GM12878 (cell line): ENCODE results near the gene ACTR1B. TPM values are rescaled to one million over a fixed set of nuclear protein-coding genes. Genes with fewer than 3 reads are reported as not detected.

Source experiments
- ATAC-seq: fragments of 200-7000 bp; cut with Tn5 transposase; 3 replicates; pipeline ENCODE4 v1.9.1; 2020; ENCODE audit warnings: mild to moderate bottlenecking, moderate library complexity
- BruUV-seq: library from RNA; stranded (reverse); fragments of 400-500 nt; replicated peaks from 2 replicates; lab custom pipeline; 2021; lab: Mats Ljungman, UMichigan
- CTCF ChIA-PET: fragments of 300-600 bp; sonication (Branson Sonifier 250); formaldehyde crosslinking; extraction: SDS; loops from one replicate; lab custom pipeline; 2021; ENCODE audit warnings: inconsistent platforms; lab: Yijun Ruan, JAX
- POLR2A ChIA-PET: fragments of 350-600 bp; formaldehyde crosslinking; extraction: SDS; loops from one replicate; lab custom pipeline; 2021; ENCODE audit warnings: inconsistent platforms; lab: Charles Lee
- RAD21 ChIA-PET: fragments of 300-600 bp; sonication (Branson Sonifier 250); formaldehyde crosslinking; loops from one replicate; lab custom pipeline; 2023; ENCODE audit warnings: antibody characterized with exemption; ENCODE audit not compliant: unreplicated experiment; lab: Charles Lee
- SMC1A ChIA-PET: fragments of 300-600 bp; sonication (Branson Sonifier 250); formaldehyde crosslinking; loops from one replicate; lab custom pipeline; 2023; ENCODE audit not compliant: unreplicated experiment, uncharacterized antibody; lab: Charles Lee
- DNase-seq: peaks from one replicate; pipeline ENCODE4 v3.0.0-alpha.2; 2011; ENCODE audit warnings: low read depth, low spot score
- FAIRE-seq: peaks from 3 replicates; lab custom pipeline; 2011; peaks lifted over from hg19 to GRCh38; lab: Jason Lieb, UNC
- H2AFZ ChIP-seq: 2 replicates; pipeline ENCODE4 v1.6.0; 2011; ENCODE audit warnings: low read depth, low read length, control low read depth; ENCODE audit not compliant: control insufficient read depth
- H3K27ac ChIP-seq: 2 replicates; pipeline ENCODE4 v1.5.1; 2011; ENCODE audit warnings: control low read depth; ENCODE audit not compliant: control insufficient read depth, insufficient read depth
- H3K27me3 ChIP-seq, 2 experiments: replicated peaks in 1 of 2; 2 replicates each; pipeline versions ENCODE4 v1.6.0 to v1.6.1; 2011; ENCODE audit warnings: low read length in 1 of 2; ENCODE audit not compliant: control insufficient read depth in 2 of 2, insufficient read depth in 2 of 2
- H3K36me3 ChIP-seq, 2 experiments: 2 replicates each; pipeline ENCODE4 v1.5.1; 2011; ENCODE audit warnings: low read length in 1 of 2; ENCODE audit not compliant: control insufficient read depth in 2 of 2, insufficient read depth in 2 of 2
- H3K4me1 ChIP-seq: 2 replicates; pipeline ENCODE4 v1.6.1; 2011; ENCODE audit warnings: mild to moderate bottlenecking, low read length, moderate library complexity, mixed read lengths; ENCODE audit not compliant: control insufficient read depth, insufficient read depth
- H3K4me2 ChIP-seq: 2 replicates; pipeline ENCODE4 v1.6.0; 2011; ENCODE audit warnings: control low read depth; ENCODE audit not compliant: control insufficient read depth, insufficient read depth
- H3K4me3 ChIP-seq: fragments of 200-600 bp; sonication (generic); 2 replicates; pipeline ENCODE4 v1.5.1; 2016
- H3K79me2 ChIP-seq: 2 replicates; pipeline ENCODE4 v1.6.0; 2011; ENCODE audit warnings: low read length; ENCODE audit not compliant: control insufficient read depth, insufficient read depth
- H3K9ac ChIP-seq: 2 replicates; pipeline ENCODE4 v1.8.0; 2011; ENCODE audit warnings: low read length, control low read depth, mixed read lengths; ENCODE audit not compliant: control insufficient read depth, insufficient read depth
- H3K9me3 ChIP-seq: replicated peaks from 3 replicates; pipeline ENCODE4 v1.5.1; 2011; ENCODE audit warnings: mild to moderate bottlenecking, low read length; ENCODE audit not compliant: control insufficient read depth, insufficient read depth
- H4K20me1 ChIP-seq: 2 replicates; pipeline ENCODE4 v1.6.0; 2011; ENCODE audit not compliant: control insufficient read depth, insufficient read depth
- BCL11A ChIP-seq: IDR thresholded peaks from 2 replicates; pipeline ENCODE4 v1.6.1; 2011; ENCODE audit warnings: low read depth, low read length
- EP300 ChIP-seq, 2 experiments: fragments of 150-350 bp in 1 of 2; IDR thresholded peaks; 2 replicates each; pipeline ENCODE4 v1.6.1; 2011 to 2012; ENCODE audit warnings: low read depth in 2 of 2, low read length in 2 of 2, borderline replicate concordance in 1 of 2, improper control_type of control experiment in 1 of 2, inconsistent platforms in 1 of 2; ENCODE audit not compliant: control insufficient read depth in 1 of 2
- ETV6 ChIP-seq, 2 experiments: fragments of 450-650 bp in 1 of 2; IDR thresholded peaks in 1 of 2; conservative IDR thresholded peaks in 1 of 2; 2 replicates each; pipeline ENCODE4 v1.6.1; 2014; ENCODE audit warnings: antibody characterized with exemption in 1 of 2, borderline replicate concordance in 1 of 2, low read depth in 1 of 2, mild to moderate bottlenecking in 1 of 2, moderate library complexity in 1 of 2
- EZH2 ChIP-seq: IDR thresholded peaks from 2 replicates; pipeline ENCODE4 v1.6.1; 2012; ENCODE audit warnings: low read depth, mild to moderate bottlenecking, control low read depth, inconsistent platforms, low read length, borderline replicate concordance; ENCODE audit not compliant: control insufficient read depth
- GATAD2B ChIP-seq: fragments of 450-650 bp; conservative IDR thresholded peaks from 2 replicates; pipeline ENCODE4 v1.6.1; 2017; ENCODE audit warnings: low read depth, mild to moderate bottlenecking, moderate library complexity
- KDM1A ChIP-seq: fragments of 200-600 bp; sonication (generic); IDR thresholded peaks from 2 replicates; pipeline ENCODE4 v1.6.1; 2016; ENCODE audit warnings: borderline replicate concordance
- MYB ChIP-seq: fragments of 150-350 bp; IDR thresholded peaks from 2 replicates; pipeline ENCODE4 v1.6.1; 2014; ENCODE audit warnings: mild to moderate bottlenecking, low read depth, low read length, borderline replicate concordance
- NR2C1 ChIP-seq: fragments of 450-650 bp; IDR thresholded peaks from 2 replicates; pipeline ENCODE4 v1.6.1; 2017; ENCODE audit warnings: antibody characterized with exemption, mild to moderate bottlenecking, moderate library complexity
- RAD51 ChIP-seq: fragments of 450-650 bp; IDR thresholded peaks from 2 replicates; pipeline ENCODE4 v1.6.1; 2016; ENCODE audit warnings: moderate library complexity, mild to moderate bottlenecking, inconsistent platforms
- SP1 ChIP-seq: IDR thresholded peaks from one replicate; pipeline ENCODE4 v1.6.1; 2011; ENCODE audit warnings: low read depth, low read length
- SPI1 ChIP-seq: IDR thresholded peaks from 2 replicates; pipeline ENCODE4 v1.6.1; 2011; ENCODE audit warnings: low read depth, mild to moderate bottlenecking, low read length, moderate library complexity, borderline replicate concordance; ENCODE audit not compliant: insufficient read depth
- SREBF1 ChIP-seq: IDR thresholded peaks from 2 replicates; pipeline ENCODE4 v1.6.1; 2012; ENCODE audit warnings: mild to moderate bottlenecking, low read length
- TBL1XR1 ChIP-seq: IDR thresholded peaks from 2 replicates; pipeline ENCODE4 v1.6.1; 2012; ENCODE audit warnings: low read depth, low read length, improper control_type of control experiment
- WRNIP1 ChIP-seq: IDR thresholded peaks from 2 replicates; pipeline ENCODE4 v1.6.1; 2011; ENCODE audit warnings: low read depth, low read length, improper control_type of control experiment, borderline replicate concordance
- YBX1 ChIP-seq: fragments of 450-650 bp; IDR thresholded peaks from 2 replicates; pipeline ENCODE4 v1.6.1; 2016; ENCODE audit warnings: antibody characterized with exemption
- ZNF217 ChIP-seq: fragments of 450-650 bp; IDR thresholded peaks from 2 replicates; pipeline ENCODE4 v1.6.1; 2017; ENCODE audit warnings: antibody characterized with exemption, mild to moderate bottlenecking
- WGBS: methylation state at CpG from one replicate; pipeline ENCODE4 v1.1.6; 2016; ENCODE audit warnings: low lambda C conversion rate; ENCODE audit not compliant: insufficient replicate concordance, insufficient coverage; ENCODE audit errors: missing lambda C conversion rate; 5-methylcytosine and 5-hydroxymethylcytosine counted together
- in situ Hi-C: fragments of 300-500 bp; cut with MboI; formaldehyde crosslinking; loops from 9 replicates; pipeline ENCODE4 v1.14.3; 2018; ENCODE audit warnings: mixed read lengths
- intact Hi-C: fragments of 100-400 bp; cut with micrococcal nuclease; formaldehyde crosslinking; loops from one replicate; pipeline ENCODE4 v1.14.2; 2022; ENCODE audit not compliant: unreplicated experiment
- polyA plus RNA-seq, 11 experiments: library from polyadenylated mRNA; depleted of rRNA in 4 of 11; unstranded in 6 of 11; stranded (reverse) in 5 of 11; fragments of >200 nt; fragmentation: Nextera tagmentation in 4 of 11; fragmentation: Illumina TruSeq in 1 of 11; extraction: Ambion mirVana in 4 of 11; extraction: Trizol in 1 of 11; gene quantifications; 1 replicate in 1 of 11; 2 replicates in 10 of 11; pipeline versions ENCODE4 v1.2.1 to v1.2.3, GENCODE V29; 2011 to 2016; ENCODE audit warnings: inconsistent platforms in 2 of 11, missing spikeins in 2 of 11, low read depth in 1 of 11
- total RNA-seq, 4 experiments: library from RNA; depleted of rRNA in 3 of 4; stranded (reverse); fragments of >200 nt in 3 of 4; fragmentation: Illumina TruSeq in 1 of 4; extraction: Trizol in 1 of 4; gene quantifications; 2 replicates each; pipeline versions ENCODE4 v1.2.1 to v1.2.3, GENCODE V29; 2013 to 2021
- TF ChIP-seq, protein P1 (sequence below): IDR thresholded peaks from 2 replicates; pipeline ENCODE4 v1.6.1; 2012; ENCODE audit warnings: low read depth, low read length, improper control_type of control experiment
- TF ChIP-seq, protein P2 (sequence below): fragments of 450-650 bp; IDR thresholded peaks from 2 replicates; pipeline ENCODE4 v1.6.1; 2018; ENCODE audit warnings: mild to moderate bottlenecking, low read depth, moderate library complexity; ENCODE audit not compliant: partially characterized antibody

Gene ACTR1B
- total and polyA plus RNA-seq, 10 of the 15 experiments (the other 5 are each of a cell fraction or from before 2014, with no cell fraction given) = 1.3 to 62.8 (median 44.8) TPM

DNA sequence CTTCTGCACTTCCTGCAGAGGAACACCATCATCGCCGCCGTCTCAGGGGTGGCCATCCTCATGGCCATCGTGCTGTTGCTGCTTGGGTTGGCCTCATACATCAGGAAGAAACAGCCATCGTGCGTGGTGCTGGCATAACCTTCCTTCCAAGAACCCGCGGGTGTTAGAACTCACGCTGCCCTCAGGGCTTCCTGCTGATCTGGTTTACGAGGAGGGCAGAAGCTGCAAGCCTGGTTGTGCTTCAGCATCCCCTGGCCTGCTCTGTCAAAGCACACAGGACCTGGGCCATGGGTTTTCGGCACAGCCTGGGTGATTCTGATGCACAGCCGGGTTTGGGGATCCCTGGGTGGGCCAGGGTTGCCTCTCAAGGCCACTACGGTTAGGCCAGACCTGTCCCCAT is 37.3 kb upstream of the ACTR1B start:
- SMC1A ChIA-PET = interaction anchor here (4.2 to 6.2 kb wide), 2 partner anchors 37 to 684 kb away, joined by 34 to 81 read pairs; partner anchors contain the start of gene ACTR1B

More for the DNA sequence above, 37.3 kb upstream of the ACTR1B start:
- no TSS peak for BruUV-seq
- Histone ChIP-seq H3K79me2 (no peaks in the 10 kb centered on the region), H4K20me1 (no peaks in the 10 kb centered on the region), H3K4me3 (no peak overlapping the region), H3K4me1 (no peaks in the 10 kb centered on the region; the same call in 1 of the 2 replicates), H3K4me2 (no peak overlapping the region), H2AFZ (no peak overlapping the region), H3K27ac (no peak overlapping the region), H3K27me3 (no peaks in the 10 kb centered on the region), H3K36me3 (no peaks in the 10 kb centered on the region), H3K9me3 (no peaks in the 10 kb centered on the region), H3K9ac (no peak overlapping the region)
- ChIA-PET RAD21 (interaction anchor here (1.3 to 4.7 kb wide), 2 partner anchors 8 to 110 kb away, joined by 6 to 15 read pairs; no protein-coding TSS in a partner anchor), CTCF (interaction anchor here (0.7 to 7.8 kb wide), 5 partner anchors 9 to 684 kb away, joined by 3 to 168 read pairs (median 3); partner anchors contain the start of gene ANKRD36B), POLR2A (no interaction called here)
- intact Hi-C loops = loop anchor here (2.0 to 10.0 kb wide), 2 partner anchors 48 to 484 kb away; no protein-coding TSS in a partner anchor
- no peak for ATAC-seq
- no peak for TF ChIP-seq BCL11A
- TF ChIP-seq TBL1XR1 = no peak
- no peak for TF ChIP-seq SP1
- TF ChIP-seq MYB = no peak
- no peak for TF ChIP-seq WRNIP1
- no peak for TF ChIP-seq ZNF217
- no peak for TF ChIP-seq SREBF1
- no peak for TF ChIP-seq KDM1A
- TF ChIP-seq, protein P1, sequence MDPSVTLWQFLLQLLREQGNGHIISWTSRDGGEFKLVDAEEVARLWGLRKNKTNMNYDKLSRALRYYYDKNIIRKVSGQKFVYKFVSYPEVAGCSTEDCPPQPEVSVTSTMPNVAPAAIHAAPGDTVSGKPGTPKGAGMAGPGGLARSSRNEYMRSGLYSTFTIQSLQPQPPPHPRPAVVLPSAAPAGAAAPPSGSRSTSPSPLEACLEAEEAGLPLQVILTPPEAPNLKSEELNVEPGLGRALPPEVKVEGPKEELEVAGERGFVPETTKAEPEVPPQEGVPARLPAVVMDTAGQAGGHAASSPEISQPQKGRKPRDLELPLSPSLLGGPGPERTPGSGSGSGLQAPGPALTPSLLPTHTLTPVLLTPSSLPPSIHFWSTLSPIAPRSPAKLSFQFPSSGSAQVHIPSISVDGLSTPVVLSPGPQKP = no peak
- TF ChIP-seq EZH2 = no peak
- TF ChIP-seq GATAD2B = no peak
- no peak for TF ChIP-seq SPI1
- TF ChIP-seq ETV6 (conservative IDR thresholded peaks at IDR 0.05 in 1 of 2, IDR thresholded peaks at IDR 0.05 in 1 of 2; ENCODE audit: borderline replicate concordance in 1 of 2, low read depth in 1 of 2) = no peak
- TF ChIP-seq, protein P2, sequence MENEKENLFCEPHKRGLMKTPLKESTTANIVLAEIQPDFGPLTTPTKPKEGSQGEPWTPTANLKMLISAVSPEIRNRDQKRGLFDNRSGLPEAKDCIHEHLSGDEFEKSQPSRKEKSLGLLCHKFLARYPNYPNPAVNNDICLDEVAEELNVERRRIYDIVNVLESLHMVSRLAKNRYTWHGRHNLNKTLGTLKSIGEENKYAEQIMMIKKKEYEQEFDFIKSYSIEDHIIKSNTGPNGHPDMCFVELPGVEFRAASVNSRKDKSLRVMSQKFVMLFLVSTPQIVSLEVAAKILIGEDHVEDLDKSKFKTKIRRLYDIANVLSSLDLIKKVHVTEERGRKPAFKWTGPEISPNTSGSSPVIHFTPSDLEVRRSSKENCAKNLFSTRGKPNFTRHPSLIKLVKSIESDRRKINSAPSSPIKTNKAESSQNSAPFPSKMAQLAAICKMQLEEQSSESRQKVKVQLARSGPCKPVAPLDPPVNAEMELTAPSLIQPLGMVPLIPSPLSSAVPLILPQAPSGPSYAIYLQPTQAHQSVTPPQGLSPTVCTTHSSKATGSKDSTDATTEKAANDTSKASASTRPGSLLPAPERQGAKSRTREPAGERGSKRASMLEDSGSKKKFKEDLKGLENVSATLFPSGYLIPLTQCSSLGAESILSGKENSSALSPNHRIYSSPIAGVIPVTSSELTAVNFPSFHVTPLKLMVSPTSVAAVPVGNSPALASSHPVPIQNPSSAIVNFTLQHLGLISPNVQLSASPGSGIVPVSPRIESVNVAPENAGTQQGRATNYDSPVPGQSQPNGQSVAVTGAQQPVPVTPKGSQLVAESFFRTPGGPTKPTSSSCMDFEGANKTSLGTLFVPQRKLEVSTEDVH = no peak
- no peak for TF ChIP-seq EP300 (IDR thresholded peaks at IDR 0.05; ENCODE audit: borderline replicate concordance in 1 of 2, control insufficient read depth in 1 of 2, low read depth in 2 of 2, low read length in 2 of 2)
- no peak for TF ChIP-seq YBX1
- TF ChIP-seq RAD51 = no peak
- no peak for TF ChIP-seq NR2C1
- no peak for DNase-seq
- in situ Hi-C loops = loop anchor here (5.0 kb wide), 2 partner anchors 114 to 686 kb away; partner anchors contain the start of gene ANKRD36B
- no peak for FAIRE-seq
- 50% methylated on average over 13 of the region's 13 CpGs for WGBS
